Activated T-helper 1 cell treated with anti-CD3 and anti-CD28 coated beads, Interleukin-12 subunit alpha, Interleukin-12 subunit beta, Interleukin-2, Interleukin-4 antibody, amounts not matched to agents 30 ng/mL and 10 ng/mL and 1 ng/mL, durations not matched to agents 14 hours and 24 hours and 36 hours (primary cell): ENCODE results near the gene YWHAB. TPM values are rescaled to one million over a fixed set of nuclear protein-coding genes. Genes with fewer than 3 reads are reported as not detected.

Source experiments
- DNase-seq: peaks from one replicate; pipeline ENCODE4 v3.0.0; 2021; ENCODE audit warnings: low spot score
- H3K27ac Mint-ChIP-seq: one replicate; pipeline ENCODE4 v1.8.0; 2021; ENCODE audit warnings: mild to moderate bottlenecking, mixed read lengths
- H3K27me3 Mint-ChIP-seq: one replicate; pipeline ENCODE4 v1.8.0; 2022; ENCODE audit warnings: mild to moderate bottlenecking, moderate library complexity, mixed read lengths; ENCODE audit not compliant: insufficient read depth
- H3K36me3 Mint-ChIP-seq: one replicate; pipeline ENCODE4 v1.8.0; 2021; ENCODE audit warnings: low read depth, mixed read lengths
- H3K4me1 Mint-ChIP-seq: one replicate; pipeline ENCODE4 v1.8.0; 2021; ENCODE audit warnings: low read depth, mixed read lengths
- H3K4me3 Mint-ChIP-seq: one replicate; pipeline ENCODE4 v1.8.0; 2021; ENCODE audit warnings: mild to moderate bottlenecking, moderate library complexity, mixed read lengths
- H3K9me3 Mint-ChIP-seq: one replicate; pipeline ENCODE4 v1.8.0; 2021; ENCODE audit warnings: mixed read lengths
- intact Hi-C: fragments of 100-400 bp; cut with micrococcal nuclease; formaldehyde crosslinking; loops from one replicate; pipeline ENCODE4 v1.15.1; 2024
- total RNA-seq: library from RNA; stranded (reverse); gene quantifications from 2 replicates; pipeline ENCODE4 v1.2.3, GENCODE V29; 2022

The YWHAB gene
- total RNA-seq, 1 donor from 2014 or later, result 230 TPM

DNA sequence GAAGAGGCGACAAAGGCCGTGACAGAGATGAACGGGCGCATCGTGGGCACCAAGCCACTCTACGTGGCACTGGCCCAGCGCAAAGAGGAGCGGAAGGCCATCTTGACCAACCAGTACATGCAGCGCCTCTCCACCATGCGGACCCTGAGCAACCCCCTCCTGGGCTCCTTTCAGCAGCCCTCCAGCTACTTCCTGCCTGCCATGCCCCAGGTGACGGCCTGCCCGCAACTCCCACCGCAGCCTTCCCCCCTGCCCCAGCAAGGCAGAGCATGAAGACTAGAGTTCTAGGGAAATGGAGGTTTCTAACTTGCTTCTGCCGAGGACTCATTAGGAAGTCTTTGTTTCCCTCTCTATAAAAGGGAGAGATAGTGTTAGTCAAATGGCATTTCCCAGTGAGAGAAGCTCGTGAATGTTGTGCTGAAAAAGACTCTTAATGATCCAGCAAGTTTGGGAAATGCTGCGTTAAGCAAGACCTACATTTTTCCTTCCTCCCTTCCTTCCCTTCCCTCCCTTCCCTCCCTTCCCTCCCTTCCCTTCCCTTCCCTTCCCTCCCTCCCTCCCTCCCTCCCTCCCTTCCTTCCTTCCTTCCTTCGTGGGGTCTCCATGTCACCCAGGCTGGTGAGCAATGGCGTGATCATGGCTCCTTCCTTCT, 45.1 kb downstream of the YWHAB start:
- Mint-ChIP-seq H3K27ac (no peak overlapping the region), H3K4me1 (no peaks in the 10 kb centered on the region), H3K9me3 (no peaks in the 10 kb centered on the region), H3K4me3 (no peak overlapping the region), H3K27me3 (no peaks in the 10 kb centered on the region), H3K36me3 (peaks cover 19% of the 10 kb centered on the region)
- DNase-seq, result no peak
- intact Hi-C loops, result no loop called here

DNA sequence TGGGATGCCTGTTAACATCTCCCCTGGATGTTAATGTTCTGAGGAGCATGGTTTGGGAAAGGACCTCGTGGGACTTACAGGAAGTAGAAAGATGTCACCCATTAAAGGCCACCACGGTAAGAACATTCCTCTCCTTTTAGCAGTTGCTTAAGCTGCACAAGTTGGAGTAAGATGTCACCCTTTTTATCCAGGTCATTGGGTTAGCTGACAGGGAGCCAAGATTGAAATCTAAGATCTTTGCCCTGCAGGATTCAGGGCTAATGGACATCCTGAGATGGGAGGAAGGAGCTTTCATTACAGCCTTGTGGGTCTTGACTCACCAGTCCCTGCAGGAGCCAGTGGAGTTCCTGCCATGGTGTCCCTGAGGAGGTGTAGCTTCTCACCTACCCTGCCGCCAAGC, 46.4 kb downstream of the YWHAB start:
- Mint-ChIP-seq H3K36me3 (peaks cover 24% of the 10 kb centered on the region), H3K4me3 (no peak overlapping the region), H3K27ac (no peak overlapping the region), H3K4me1 (no peaks in the 10 kb centered on the region), H3K27me3 (no peaks in the 10 kb centered on the region), H3K9me3 (no peaks in the 10 kb centered on the region)
- intact Hi-C loops, result no loop called here
- no peak for DNase-seq

DNA sequence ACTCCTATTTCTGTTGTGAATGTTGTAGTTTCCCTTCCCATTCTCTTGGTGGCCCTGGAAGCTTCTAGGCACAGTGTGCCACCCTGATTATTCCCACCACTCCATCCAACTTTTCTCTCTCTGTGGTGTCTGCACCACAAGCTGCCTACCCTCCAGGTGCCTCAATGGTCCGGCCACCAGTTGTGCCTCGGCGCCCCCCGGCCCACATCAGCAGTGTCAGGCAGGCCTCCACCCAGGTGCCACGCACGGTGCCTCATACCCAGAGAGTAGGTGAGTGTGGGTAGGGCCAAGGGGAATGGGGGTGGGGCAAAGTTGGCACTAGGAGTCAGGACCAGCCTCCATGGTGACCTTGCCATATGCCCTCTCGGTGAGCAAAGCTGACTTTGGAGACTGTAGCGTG, 47.4 kb downstream of the YWHAB start:
- no peak for DNase-seq
- Mint-ChIP-seq H3K4me1 (no peaks in the 10 kb centered on the region), H3K27ac (no peak overlapping the region), H3K36me3 (peaks cover 24% of the 10 kb centered on the region), H3K4me3 (no peak overlapping the region), H3K27me3 (no peaks in the 10 kb centered on the region), H3K9me3 (no peaks in the 10 kb centered on the region)
- intact Hi-C loops, result no loop called here

DNA sequence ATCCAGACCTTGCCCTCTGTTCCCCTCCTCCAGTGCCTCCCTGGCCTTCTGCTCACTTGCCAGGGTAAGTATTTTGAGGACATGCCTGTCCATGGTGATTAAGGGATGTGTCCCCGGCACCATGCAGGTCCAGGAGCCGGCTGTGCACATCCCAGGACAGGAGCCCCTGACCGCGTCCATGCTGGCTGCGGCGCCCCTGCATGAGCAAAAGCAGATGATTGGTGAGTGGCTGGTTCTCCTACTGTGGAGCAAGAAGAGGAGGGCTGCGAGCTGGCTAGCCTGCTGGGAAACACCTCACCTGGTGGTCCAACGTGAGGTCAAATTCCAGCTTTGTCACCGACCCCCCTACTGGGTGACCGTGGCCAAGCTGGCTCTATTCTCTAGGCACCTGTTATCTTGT, 51.0 kb downstream of the YWHAB start:
- no peaks in the 10 kb centered on the region for H3K4me1 Mint-ChIP-seq
- no peaks in the 10 kb centered on the region for H3K9me3 Mint-ChIP-seq
- H3K4me3 Mint-ChIP-seq, result no peak overlapping the region
- intact Hi-C loops, result no loop called here
- no peaks in the 10 kb centered on the region for H3K27me3 Mint-ChIP-seq
- no peak for DNase-seq
- H3K36me3 Mint-ChIP-seq, result peaks cover 28% of the 10 kb centered on the region
- H3K27ac Mint-ChIP-seq, result no peak overlapping the region

DNA sequence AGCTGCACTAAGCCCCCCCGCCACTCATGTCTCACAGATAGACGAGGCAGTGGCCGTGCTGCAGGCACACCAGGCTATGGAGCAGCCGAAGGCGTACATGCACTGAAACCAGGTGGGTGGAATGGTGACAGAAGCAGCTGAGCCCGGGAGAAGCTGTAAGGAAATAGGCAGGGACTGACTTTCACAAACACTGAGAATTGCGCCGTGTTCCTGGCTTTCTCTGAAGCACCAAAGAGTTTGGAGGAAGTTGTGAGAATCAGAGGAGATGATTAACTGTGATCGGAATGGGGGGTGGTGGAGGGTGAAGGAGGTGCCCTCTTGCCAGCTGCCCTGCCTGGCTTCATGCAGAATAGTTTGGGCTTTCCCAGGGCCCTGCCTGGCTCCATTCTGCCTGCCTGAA, 53.1 kb downstream of the YWHAB start:
- no peak for DNase-seq
- Mint-ChIP-seq H3K4me3 (no peak overlapping the region), H3K36me3 (peaks cover 35% of the 10 kb centered on the region), H3K4me1 (no peaks in the 10 kb centered on the region), H3K27me3 (no peaks in the 10 kb centered on the region), H3K27ac (no peak overlapping the region), H3K9me3 (no peaks in the 10 kb centered on the region)
- intact Hi-C loops, result no loop called here

DNA sequence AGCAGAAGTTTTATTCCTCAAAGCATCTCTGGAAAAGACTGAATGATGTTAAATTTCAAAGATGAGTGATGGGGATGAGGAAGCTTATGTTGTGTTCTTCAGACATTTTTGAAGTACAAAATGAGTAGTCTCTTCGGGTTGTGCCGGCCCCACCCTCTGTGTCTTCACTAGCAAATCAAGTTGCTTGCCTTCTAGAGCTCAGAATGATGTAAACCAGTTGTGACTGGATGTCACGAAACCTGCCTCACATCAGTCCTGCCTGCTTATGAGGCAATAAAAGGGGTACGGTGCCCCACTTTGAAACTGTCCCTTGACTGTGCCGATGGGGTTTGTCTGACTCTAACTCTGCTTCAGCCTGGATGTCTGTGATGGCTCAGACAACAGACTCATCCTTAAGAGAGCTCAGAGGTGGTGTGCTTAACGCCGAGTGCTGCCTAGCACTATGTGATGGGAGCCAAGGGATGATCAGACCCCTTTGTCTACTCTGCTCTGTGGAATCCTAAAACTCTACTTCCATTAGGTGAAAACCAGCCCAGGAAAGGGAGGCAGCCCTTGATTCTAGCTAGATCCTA, 55.7 kb downstream of the YWHAB start:
- H3K27ac Mint-ChIP-seq, result no peak overlapping the region
- intact Hi-C loops, result no loop called here
- no peak for DNase-seq
- H3K4me1 Mint-ChIP-seq, result no peaks in the 10 kb centered on the region
- H3K36me3 Mint-ChIP-seq, result peaks cover 53% of the 10 kb centered on the region
- no peak overlapping the region for H3K4me3 Mint-ChIP-seq
- H3K9me3 Mint-ChIP-seq, result no peaks in the 10 kb centered on the region
- no peaks in the 10 kb centered on the region for H3K27me3 Mint-ChIP-seq

DNA sequence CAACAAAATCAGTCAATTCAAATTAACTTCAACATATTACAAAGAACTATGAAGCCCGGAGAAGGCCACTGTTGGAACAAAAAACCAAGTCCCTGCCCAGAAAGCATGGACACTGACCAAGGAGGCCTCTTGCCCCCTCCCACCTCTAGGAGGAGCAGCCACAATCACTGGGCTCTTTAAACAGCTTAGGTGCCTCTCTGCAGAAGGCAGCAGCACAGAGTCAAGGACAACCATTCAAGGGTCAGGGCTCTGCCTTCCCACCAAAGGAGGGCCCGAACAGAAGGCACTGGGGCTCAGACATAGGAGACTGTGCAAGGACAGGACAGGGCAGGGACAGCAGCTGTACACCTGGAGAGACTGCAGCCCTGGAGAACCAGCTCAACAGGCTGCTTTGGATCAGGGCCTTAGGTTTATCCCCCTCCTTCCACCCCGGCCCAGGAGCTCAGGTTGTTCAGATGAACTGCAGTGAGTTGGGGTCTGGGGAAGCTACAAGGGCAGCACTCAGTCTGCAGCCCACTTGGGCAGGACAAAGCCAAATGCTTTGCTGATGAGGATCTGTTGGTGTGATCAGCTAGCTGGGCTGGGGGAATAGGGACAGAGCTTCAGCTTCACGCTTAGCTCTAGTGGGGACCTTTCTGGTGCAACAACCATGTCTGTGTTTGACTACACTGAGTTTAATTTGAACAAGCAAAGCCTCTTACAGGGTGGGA, 56.9 kb downstream of the YWHAB start:
- no peaks in the 10 kb centered on the region for H3K9me3 Mint-ChIP-seq
- no peak for DNase-seq
- H3K27ac Mint-ChIP-seq, result no peak overlapping the region
- no peaks in the 10 kb centered on the region for H3K27me3 Mint-ChIP-seq
- peaks cover 58% of the 10 kb centered on the region for H3K36me3 Mint-ChIP-seq
- H3K4me1 Mint-ChIP-seq, result no peaks in the 10 kb centered on the region
- H3K4me3 Mint-ChIP-seq, result no peak overlapping the region
- intact Hi-C loops, result no loop called here

DNA sequence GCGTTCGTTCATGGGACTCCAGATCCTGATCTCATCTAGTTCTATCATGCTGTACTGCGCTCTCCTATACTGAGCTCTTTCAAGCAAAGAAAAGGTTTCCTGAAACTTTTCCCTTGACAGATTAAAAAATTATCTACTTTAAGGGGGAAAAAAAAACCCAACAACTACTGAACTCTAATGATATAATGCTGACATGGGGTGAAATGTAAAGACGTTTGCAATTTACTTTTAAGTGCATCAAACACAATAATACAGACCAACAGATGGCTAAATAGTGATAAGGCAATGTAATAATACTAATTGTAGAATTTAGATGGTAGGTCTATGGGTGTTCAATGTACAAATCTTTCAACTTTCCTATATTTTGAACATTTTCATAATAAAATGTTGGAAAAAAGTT, 58.3 kb downstream of the YWHAB start:
- no peaks in the 10 kb centered on the region for H3K27me3 Mint-ChIP-seq
- no peaks in the 10 kb centered on the region for H3K4me1 Mint-ChIP-seq
- H3K36me3 Mint-ChIP-seq, result peaks cover 62% of the 10 kb centered on the region
- no peak overlapping the region for H3K27ac Mint-ChIP-seq
- no peaks in the 10 kb centered on the region for H3K9me3 Mint-ChIP-seq
- H3K4me3 Mint-ChIP-seq, result no peak overlapping the region
- intact Hi-C loops, result no loop called here
- no peak for DNase-seq

DNA sequence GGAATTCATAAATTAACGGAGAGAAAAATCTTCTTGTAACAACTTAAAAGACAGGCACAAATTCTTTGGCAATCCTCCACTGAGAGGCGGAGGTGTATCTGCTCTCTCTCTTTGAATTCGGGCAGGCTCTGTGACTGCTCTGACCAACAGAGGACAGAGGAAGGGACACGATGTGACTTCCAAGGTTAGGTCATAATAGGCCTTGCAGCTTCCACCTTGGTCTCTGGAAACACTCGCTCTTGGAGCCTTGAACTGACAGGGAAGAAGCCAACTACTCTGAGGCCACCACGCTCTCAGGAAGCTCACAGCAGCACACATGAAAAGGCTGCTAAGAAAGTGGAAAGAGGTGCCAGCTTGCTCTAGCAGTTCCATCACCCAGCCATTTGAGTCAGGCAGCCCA, 59.8 kb downstream of the YWHAB start:
- H3K4me1 Mint-ChIP-seq, result peaks cover 3% of the 10 kb centered on the region
- no peak overlapping the region for H3K27ac Mint-ChIP-seq
- DNase-seq, result no peak
- H3K9me3 Mint-ChIP-seq, result no peaks in the 10 kb centered on the region
- intact Hi-C loops, result no loop called here
- H3K27me3 Mint-ChIP-seq, result no peaks in the 10 kb centered on the region
- no peak overlapping the region for H3K4me3 Mint-ChIP-seq
- H3K36me3 Mint-ChIP-seq, result peaks cover 68% of the 10 kb centered on the region

DNA sequence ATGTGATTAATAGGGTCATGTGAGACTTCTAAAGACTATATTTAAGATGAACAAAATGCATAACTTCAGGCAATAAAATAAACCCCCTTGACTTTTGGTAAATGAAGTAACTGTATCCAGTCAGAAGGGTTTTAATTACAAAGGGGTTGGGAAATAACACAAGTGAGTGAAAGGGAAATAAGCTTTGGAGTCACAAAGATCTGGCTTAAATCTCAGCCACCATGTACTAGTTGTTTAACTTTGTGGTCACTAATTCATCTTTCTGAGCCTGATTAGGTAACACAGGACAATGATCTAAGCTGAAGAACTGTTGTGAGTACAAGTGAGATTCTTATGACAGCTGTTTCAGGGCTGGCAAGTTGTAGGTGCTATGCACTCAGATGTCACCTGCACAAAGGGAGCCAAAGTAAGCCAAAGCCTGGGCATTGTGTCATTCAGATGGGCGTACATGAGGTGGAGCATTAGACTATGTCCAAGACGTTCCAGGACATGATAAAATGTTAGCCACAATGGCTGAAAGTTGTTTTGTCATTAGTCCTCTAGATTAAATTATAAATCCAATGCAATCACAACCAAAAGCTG, 60.9 kb downstream of the YWHAB start:
- H3K4me3 Mint-ChIP-seq, result no peak overlapping the region
- H3K27me3 Mint-ChIP-seq, result no peaks in the 10 kb centered on the region
- no peak overlapping the region for H3K27ac Mint-ChIP-seq
- peaks cover 4% of the 10 kb centered on the region for H3K4me1 Mint-ChIP-seq
- DNase-seq, result no peak
- H3K9me3 Mint-ChIP-seq, result no peaks in the 10 kb centered on the region
- intact Hi-C loops, result no loop called here
- peaks cover 72% of the 10 kb centered on the region for H3K36me3 Mint-ChIP-seq

DNA sequence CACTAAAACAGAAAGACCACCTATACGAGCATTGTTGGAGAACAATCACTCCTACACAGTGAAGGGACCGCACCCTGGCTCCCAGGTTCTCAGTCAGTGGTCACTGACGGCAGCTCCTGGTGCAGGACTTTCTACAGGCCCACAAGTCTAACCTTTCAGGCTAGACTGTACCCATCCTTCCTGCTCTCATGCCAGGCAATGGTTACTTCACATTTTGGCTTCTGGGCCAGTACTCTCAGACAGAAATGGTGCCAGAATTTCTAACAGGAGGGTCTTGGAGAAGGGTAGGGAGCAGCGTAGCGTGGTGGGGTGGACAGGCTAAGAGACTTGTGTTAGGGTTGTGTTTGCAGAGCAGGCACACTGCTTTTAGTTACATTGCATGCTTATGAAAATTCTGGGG, 62.6 kb downstream of the YWHAB start:
- no peak overlapping the region for H3K27ac Mint-ChIP-seq
- peaks cover 13% of the 10 kb centered on the region for H3K4me1 Mint-ChIP-seq
- DNase-seq, result no peak
- peaks cover 76% of the 10 kb centered on the region for H3K36me3 Mint-ChIP-seq
- H3K9me3 Mint-ChIP-seq, result no peaks in the 10 kb centered on the region
- H3K27me3 Mint-ChIP-seq, result no peaks in the 10 kb centered on the region
- intact Hi-C loops, result no loop called here
- H3K4me3 Mint-ChIP-seq, result no peak overlapping the region

DNA sequence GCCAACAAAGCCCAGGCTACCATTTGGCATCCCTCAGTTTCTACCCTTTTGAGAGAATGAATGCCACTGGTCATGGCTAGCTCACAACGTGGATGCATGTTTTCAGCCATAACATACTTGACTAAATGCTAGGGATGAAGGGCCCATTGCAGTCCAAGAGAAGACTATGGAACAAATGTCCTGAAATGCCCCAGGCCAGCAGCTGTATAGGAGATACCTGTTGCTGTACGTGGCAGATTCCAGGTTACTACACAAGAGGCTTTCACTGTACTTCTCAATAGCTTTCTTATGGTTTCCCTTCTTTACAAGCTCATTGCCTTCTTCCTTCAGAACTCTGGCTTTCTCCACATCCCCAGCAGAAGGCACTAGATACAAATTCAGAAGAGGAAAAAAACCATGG, 63.0 kb downstream of the YWHAB start:
- H3K9me3 Mint-ChIP-seq, result no peaks in the 10 kb centered on the region
- H3K27ac Mint-ChIP-seq, result no peak overlapping the region
- H3K36me3 Mint-ChIP-seq, result peaks cover 78% of the 10 kb centered on the region
- no peak for DNase-seq
- H3K4me1 Mint-ChIP-seq, result peaks cover 17% of the 10 kb centered on the region
- no peaks in the 10 kb centered on the region for H3K27me3 Mint-ChIP-seq
- H3K4me3 Mint-ChIP-seq, result no peak overlapping the region
- intact Hi-C loops, result no loop called here

DNA sequence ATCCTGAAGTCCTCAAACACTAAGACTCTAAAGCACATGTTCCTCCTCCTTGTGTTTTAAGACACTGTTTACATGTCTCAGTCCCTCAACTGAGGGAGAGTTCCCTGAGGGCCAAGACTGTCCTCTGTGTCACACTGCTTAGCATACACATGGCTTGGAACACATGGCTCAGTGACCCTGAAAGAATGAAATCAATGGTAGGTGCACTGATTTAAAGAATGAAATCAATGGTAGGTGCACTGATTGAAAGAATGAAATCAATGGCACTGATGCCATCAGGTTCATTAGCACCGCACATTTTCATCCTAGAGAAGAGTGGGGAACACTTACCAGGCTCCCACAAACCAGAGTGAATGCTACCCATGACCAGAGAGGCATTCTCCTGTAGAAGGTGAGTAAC, 64.9 kb downstream of the YWHAB start:
- no peak overlapping the region for H3K4me3 Mint-ChIP-seq
- H3K9me3 Mint-ChIP-seq, result no peaks in the 10 kb centered on the region
- intact Hi-C loops, result no loop called here
- DNase-seq, result no peak
- H3K4me1 Mint-ChIP-seq, result peaks cover 24% of the 10 kb centered on the region
- H3K27ac Mint-ChIP-seq, result no peak overlapping the region
- H3K36me3 Mint-ChIP-seq, result peaks cover 79% of the 10 kb centered on the region
- H3K27me3 Mint-ChIP-seq, result no peaks in the 10 kb centered on the region
